Esophagus squamous epithelium (tissue), 5 donors: Measurements from ENCODE around the gene PRKACA. TPM values are rescaled to one million over a fixed set of nuclear protein-coding genes. Genes with fewer than 3 reads are reported as not detected.

ENCODE experiments used
- DNase-seq: peaks from one replicate; lab custom pipeline; 2025; lab: John Stamatoyannopoulos, UW
- H3K27ac ChIP-seq, 4 donors: fragments of 200-600 bp; sonication (generic); one replicate each; pipeline ENCODE4 v1.5.1; 2016 to 2019; ENCODE audit warnings: mild to moderate bottlenecking in 1 of 4
- H3K27me3 ChIP-seq, 4 donors: fragments of 200-600 bp; sonication (generic); 1 replicate in 3 of 4; 2 replicates in 1 of 4; pipeline versions ENCODE4 v1.5.1 to v1.6.0; 2017 to 2021; ENCODE audit warnings: antibody characterized with exemption in 1 of 4
- H3K36me3 ChIP-seq, 3 donors: fragments of 200-600 bp; sonication (generic); one replicate each; pipeline ENCODE4 v1.5.1; 2016 to 2019
- H3K4me1 ChIP-seq, 3 donors: fragments of 200-600 bp; sonication (generic); one replicate each; pipeline ENCODE4 v1.5.1; 2017 to 2019
- H3K4me3 ChIP-seq, 4 donors: fragments of 200-600 bp; sonication (generic); 1 replicate in 3 of 4; 2 replicates in 1 of 4; pipeline ENCODE4 v1.5.1; 2016 to 2019; ENCODE audit warnings: mild to moderate bottlenecking in 2 of 4, moderate library complexity in 1 of 4
- H3K9me3 ChIP-seq, 3 donors: fragments of 200-600 bp; sonication (generic); one replicate each; pipeline ENCODE4 v1.5.1; 2016 to 2019
- POLR2A ChIP-seq, 4 donors: fragments of 450-650 bp; IDR thresholded peaks; one replicate each; pipeline ENCODE4 v1.6.1; 2017; ENCODE audit warnings: antibody characterized with exemption in 4 of 4, mild to moderate bottlenecking in 4 of 4, moderate library complexity in 3 of 4
- WGBS, 2 donors: methylation state at CpG; one replicate each; pipeline ENCODE4 v1.1.5; 2018; 5-methylcytosine and 5-hydroxymethylcytosine counted together
- intact Hi-C: fragments of 100-400 bp; cut with DNase I; formaldehyde crosslinking; loops from one replicate; pipeline ENCODE4 v1.15.0; 2022
- total RNA-seq, 4 donors: library from RNA; depleted of rRNA; stranded (reverse); fragments of >200 nt; gene quantifications; one replicate each; pipeline ENCODE4 v1.1.0, GENCODE V29; 2016
- TF ChIP-seq, protein P1 (sequence below), 6 experiments: fragments of 450-650 bp in 4 of 6; fragments of 200-600 bp in 2 of 6; sonication (generic) in 2 of 6; IDR thresholded peaks; one replicate each; pipeline ENCODE4 v1.5.1; 2016 to 2019; ENCODE audit warnings: antibody characterized with exemption in 6 of 6, mild to moderate bottlenecking in 4 of 6, moderate library complexity in 4 of 6
- donor health status: DM: yes; HTN: yes; CAD: no.

PRKACA gene
- total RNA-seq, 4 donors from 2014 or later, result 28.6 to 42.8 (median 37.0) TPM

- 69 to 76% methylated on average over 6 to 7 of the region's 7 CpGs for WGBS, 2 donors
- Histone ChIP-seq H3K9me3 (no peaks in the 10 kb centered on the region), H3K27ac (no peak overlapping the region), H3K4me1 (peaks cover 4 to 17% (median 6%) of the 10 kb centered on the region in 3 donors), H3K4me3 (no peak overlapping the region), H3K27me3 (peaks cover 0 to 56% (median 6%) of the 10 kb centered on the region in 4 donors), H3K36me3 (no peaks in the 10 kb centered on the region)
- TF ChIP-seq POLR2A (IDR thresholded peaks at IDR 0.05), result no peak
- TF ChIP-seq, protein P1, sequence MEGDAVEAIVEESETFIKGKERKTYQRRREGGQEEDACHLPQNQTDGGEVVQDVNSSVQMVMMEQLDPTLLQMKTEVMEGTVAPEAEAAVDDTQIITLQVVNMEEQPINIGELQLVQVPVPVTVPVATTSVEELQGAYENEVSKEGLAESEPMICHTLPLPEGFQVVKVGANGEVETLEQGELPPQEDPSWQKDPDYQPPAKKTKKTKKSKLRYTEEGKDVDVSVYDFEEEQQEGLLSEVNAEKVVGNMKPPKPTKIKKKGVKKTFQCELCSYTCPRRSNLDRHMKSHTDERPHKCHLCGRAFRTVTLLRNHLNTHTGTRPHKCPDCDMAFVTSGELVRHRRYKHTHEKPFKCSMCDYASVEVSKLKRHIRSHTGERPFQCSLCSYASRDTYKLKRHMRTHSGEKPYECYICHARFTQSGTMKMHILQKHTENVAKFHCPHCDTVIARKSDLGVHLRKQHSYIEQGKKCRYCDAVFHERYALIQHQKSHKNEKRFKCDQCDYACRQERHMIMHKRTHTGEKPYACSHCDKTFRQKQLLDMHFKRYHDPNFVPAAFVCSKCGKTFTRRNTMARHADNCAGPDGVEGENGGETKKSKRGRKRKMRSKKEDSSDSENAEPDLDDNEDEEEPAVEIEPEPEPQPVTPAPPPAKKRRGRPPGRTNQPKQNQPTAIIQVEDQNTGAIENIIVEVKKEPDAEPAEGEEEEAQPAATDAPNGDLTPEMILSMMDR (IDR thresholded peaks at IDR 0.05), result no peak
- intact Hi-C loops, result no loop called here
- no peak for DNase-seq
Observed at GRCh38 chr19:14063105-14063504, 54.5 kb downstream of the PRKACA start.

GRCh38 chr19:14062558-14062855, 55.1 kb downstream of the PRKACA start:
- WGBS, 2 donors, result 57 to 61% methylated on average over 5 of the region's 5 CpGs

DNA sequence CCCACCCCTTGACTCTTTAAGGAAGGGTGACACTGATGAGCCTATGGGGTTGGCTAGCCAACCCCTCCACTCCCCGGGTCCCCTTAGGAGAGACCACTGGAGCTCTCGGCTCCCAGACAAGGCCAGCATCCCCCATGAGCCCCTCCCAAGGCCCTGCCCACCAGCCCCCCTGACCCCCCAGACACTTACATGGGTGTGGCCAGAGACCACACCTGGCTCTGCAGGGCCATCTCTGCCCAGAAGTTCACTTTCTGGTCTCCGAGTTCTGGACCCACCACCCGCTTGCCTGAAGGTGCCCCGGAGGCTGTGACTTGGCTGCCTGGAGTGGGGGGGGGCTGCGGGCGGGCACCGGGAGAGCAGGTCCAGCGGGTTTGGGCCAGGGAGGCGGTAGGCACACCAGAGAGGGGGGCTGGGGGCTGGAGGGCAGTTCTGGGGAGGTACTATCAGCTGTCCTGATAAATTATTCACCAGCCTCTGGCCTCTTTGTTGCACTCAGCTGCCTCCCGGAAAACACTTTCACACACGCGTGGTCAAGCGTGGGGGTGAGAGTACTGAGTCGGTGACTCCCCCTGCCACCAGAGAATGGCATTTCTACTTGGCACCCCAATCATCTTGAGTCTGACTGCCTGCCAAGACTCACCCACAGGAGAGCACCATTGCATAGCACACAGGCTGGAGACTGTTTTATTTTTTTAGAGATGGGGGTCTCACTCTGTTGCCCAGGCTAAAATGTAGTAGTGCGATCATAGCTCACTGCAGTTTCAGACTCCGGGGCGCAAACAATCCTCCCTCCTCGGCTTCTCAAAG, 55.6 kb downstream of the PRKACA start, which contains the start of gene PALM3:
Gene PALM3 (minus strand): TSS at position 326 of the 807 bp plus-strand sequence. CDS start 96 bp downstream, at position 230.
- WGBS, 2 donors, result 52 to 62% methylated on average over 4 to 5 of the region's 19 CpGs

More at GRCh38 chr19:14062558-14062855, 55.1 kb downstream of the PRKACA start:
- DNase-seq, result no peak
- TF ChIP-seq, protein P1 (IDR thresholded peaks at IDR 0.05), result no peak
- no peak for TF ChIP-seq POLR2A (IDR thresholded peaks at IDR 0.05)
- Histone ChIP-seq H3K4me1 (peaks cover 8 to 23% (median 11%) of the 10 kb centered on the region in 3 donors), H3K27ac (no peak overlapping the region), H3K36me3 (no peaks in the 10 kb centered on the region), H3K27me3 (peaks cover 0 to 62% (median 6%) of the 10 kb centered on the region in 4 donors), H3K4me3 (no peak overlapping the region), H3K9me3 (no peaks in the 10 kb centered on the region)
- intact Hi-C loops, result no loop called here

DNA sequence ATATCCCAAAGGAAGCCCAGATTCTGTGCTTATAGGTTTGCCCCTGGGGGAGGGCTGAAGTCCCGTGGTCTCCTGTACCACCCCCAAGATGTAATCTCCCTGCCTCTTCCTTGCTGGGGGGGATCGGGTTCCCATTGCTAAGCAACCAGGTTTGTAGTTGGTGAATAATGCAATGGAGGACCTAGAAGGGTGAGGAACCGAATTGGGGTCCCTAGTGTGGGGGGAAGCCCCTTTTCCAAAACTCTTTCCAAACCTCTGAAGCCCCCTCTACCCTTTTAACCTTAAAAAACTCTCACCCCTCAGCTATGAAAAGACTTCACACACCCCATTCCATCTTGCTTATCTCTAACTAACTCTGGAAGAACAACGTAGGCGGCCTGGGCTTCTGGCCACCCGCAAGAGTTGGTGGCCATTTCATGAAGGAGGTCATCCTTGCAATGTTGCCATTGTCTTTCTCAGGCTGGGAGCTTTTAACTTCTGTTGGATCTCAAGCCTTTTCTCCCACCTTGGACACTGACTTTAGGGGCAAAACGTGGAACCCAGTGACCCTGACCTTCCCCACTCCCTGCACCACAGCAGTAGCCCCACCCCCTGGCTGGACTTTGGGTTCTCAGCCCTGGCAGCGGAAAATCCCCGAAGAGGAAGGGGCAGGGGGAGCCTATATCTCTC, 56.3 kb downstream of the PRKACA start:
- Histone ChIP-seq H3K27me3 (peaks cover 0 to 74% (median 6%) of the 10 kb centered on the region in 4 donors), H3K9me3 (no peaks in the 10 kb centered on the region), H3K27ac (no peak overlapping the region), H3K4me3 (no peak overlapping the region), H3K36me3 (no peaks in the 10 kb centered on the region), H3K4me1 (peaks cover 8 to 32% (median 12%) of the 10 kb centered on the region in 3 donors)
- no peak for DNase-seq
- WGBS, 2 donors, result 50 to 53% methylated on average over 6 of the region's 9 CpGs
- intact Hi-C loops, result no loop called here
- TF ChIP-seq, protein P1 (IDR thresholded peaks at IDR 0.05), result no peak
- TF ChIP-seq POLR2A (IDR thresholded peaks at IDR 0.05), result no peak

More for the DNA sequence above, 55.6 kb downstream of the PRKACA start, which contains the start of gene PALM3:
- Histone ChIP-seq H3K27me3 (peaks cover 0 to 67% (median 6%) of the 10 kb centered on the region in 4 donors), H3K9me3 (no peaks in the 10 kb centered on the region), H3K4me1 (peaks cover 8 to 29% (median 12%) of the 10 kb centered on the region in 3 donors), H3K36me3 (no peaks in the 10 kb centered on the region), H3K27ac (no peak within 1 kb of the TSS), H3K4me3 (no peak within 1 kb of the TSS)
- DNase-seq, result no peak
- no peak for TF ChIP-seq POLR2A (IDR thresholded peaks at IDR 0.05)
- TF ChIP-seq, protein P1 (IDR thresholded peaks at IDR 0.05), result no peak
- intact Hi-C loops, result no loop called here
